ENCODE measurements around the gene METTL4.

DNA sequence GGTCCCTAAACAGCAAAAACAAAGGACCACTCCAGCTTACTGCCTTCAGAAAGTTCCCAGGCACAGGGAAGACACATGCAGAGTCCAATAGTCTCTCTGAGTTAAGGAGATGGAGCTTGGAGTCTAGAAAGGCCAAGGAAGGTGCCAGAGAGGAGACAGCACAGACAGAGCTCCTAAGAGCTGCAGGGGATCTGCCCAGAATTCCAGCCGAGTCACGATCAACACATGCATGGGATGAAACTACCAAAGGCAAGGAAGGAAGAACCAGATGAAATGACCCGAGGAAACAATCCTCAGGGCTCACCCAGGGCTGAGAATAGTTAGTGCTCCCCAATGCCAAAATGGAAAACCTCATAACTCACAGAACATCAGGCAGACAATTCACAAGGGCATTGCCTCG, 15.4 kb downstream of the METTL4 start:
- TF ChIP-seq POLR2A (IDR thresholded peaks at IDR 0.05) (no peak), CTCF (IDR thresholded peaks at IDR 0.05) (no peak)
